Endothelial cell of umbilical vein (primary cell): Measurements from ENCODE around the gene SLC12A2. TPM values are rescaled to one million over a fixed set of nuclear protein-coding genes. Genes with fewer than 3 reads are reported as not detected.

Experiments used
- BruUV-seq: library from RNA; stranded (reverse); fragments of 400-500 nt; replicated peaks from 2 replicates; lab custom pipeline; 2021; lab: Mats Ljungman, UMichigan
- CTCF ChIA-PET: fragments of 300-600, 350-600 bp; sonication (Branson Sonifier 250); formaldehyde crosslinking; loops from one replicate; lab custom pipeline; 2021; ENCODE audit warnings: antibody characterized with exemption, inconsistent platforms; lab: Charles Lee
- POLR2A ChIA-PET: fragments of 300-600, 350-600 bp; sonication (Branson Sonifier 250); formaldehyde crosslinking; loops from one replicate; lab custom pipeline; 2021; ENCODE audit warnings: antibody characterized with exemption, inconsistent platforms; lab: Charles Lee
- DNase-seq: peaks from one replicate; pipeline ENCODE4 v3.0.0-alpha.2; 2011; ENCODE audit warnings: low read depth, low spot score
- FAIRE-seq: peaks from 2 replicates; lab custom pipeline; 2011; peaks lifted over from hg19 to GRCh38; lab: Jason Lieb, UNC
- H2AFZ ChIP-seq: 2 replicates; pipeline ENCODE4 v1.6.0; 2012; ENCODE audit warnings: low read depth, low read length, control low read depth, inconsistent platforms
- H3K27ac ChIP-seq: 2 replicates; pipeline ENCODE4 v1.5.1; 2011; ENCODE audit warnings: low read depth, mild to moderate bottlenecking, control low read depth, low read length, moderate library complexity; ENCODE audit not compliant: insufficient read depth
- H3K27me3 ChIP-seq, 2 experiments: 2 replicates each; pipeline versions ENCODE4 v1.6.0 to v1.6.1; 2011; ENCODE audit warnings: low read length in 2 of 2, mixed read lengths in 1 of 2; ENCODE audit not compliant: control insufficient read depth in 2 of 2, insufficient read depth in 2 of 2
- H3K36me3 ChIP-seq, 2 experiments: 2 replicates in 1 of 2; 3 replicates in 1 of 2; pipeline ENCODE4 v1.5.1; 2011; ENCODE audit warnings: low read length in 2 of 2, mild to moderate bottlenecking in 1 of 2, moderate library complexity in 1 of 2; ENCODE audit not compliant: control insufficient read depth in 2 of 2, insufficient read depth in 2 of 2; ENCODE audit errors: extremely low read depth in 1 of 2
- H3K4me1 ChIP-seq: 3 replicates; pipeline ENCODE4 v1.5.1; 2011; ENCODE audit warnings: mild to moderate bottlenecking, low read length; ENCODE audit not compliant: control insufficient read depth, insufficient read depth; ENCODE audit errors: extremely low read depth
- H3K4me2 ChIP-seq: 2 replicates; pipeline ENCODE4 v1.6.1; 2011; ENCODE audit warnings: low read length, control low read depth, mixed read lengths; ENCODE audit not compliant: insufficient read depth
- H3K4me3 ChIP-seq, 3 experiments: fragments of 200-600 bp in 1 of 3; sonication (generic), shearing (Covaris generic) in 1 of 3; replicated peaks in 1 of 3; 2 replicates each; pipeline ENCODE4 v1.5.1; 2011 to 2016; ENCODE audit warnings: control low read depth in 3 of 3, low read length in 3 of 3, mild to moderate bottlenecking in 2 of 3, inconsistent platforms in 1 of 3, low read depth in 1 of 3, moderate library complexity in 1 of 3; ENCODE audit not compliant: insufficient read depth in 1 of 3
- H3K79me2 ChIP-seq: 2 replicates; pipeline ENCODE4 v1.6.0; 2012; ENCODE audit warnings: low read length, inconsistent platforms; ENCODE audit not compliant: control insufficient read depth, insufficient read depth
- H3K9ac ChIP-seq: replicated peaks from 2 replicates; pipeline ENCODE3; 2011; ENCODE audit warnings: low read length, control low read depth; ENCODE audit not compliant: insufficient read depth; ENCODE audit errors: extremely low read depth
- H3K9me1 ChIP-seq: replicated peaks from 3 replicates; pipeline ENCODE4 v1.6.0; 2011; ENCODE audit warnings: mild to moderate bottlenecking, low read length; ENCODE audit not compliant: control insufficient read depth, insufficient read depth; ENCODE audit errors: extremely low read depth
- H3K9me3 ChIP-seq: replicated peaks from 2 replicates; pipeline ENCODE4 v1.5.1; 2012; ENCODE audit warnings: low read length, inconsistent platforms; ENCODE audit not compliant: control insufficient read depth, insufficient read depth
- H4K20me1 ChIP-seq: replicated peaks from 2 replicates; pipeline ENCODE3; 2011; ENCODE audit warnings: mild to moderate bottlenecking, low read length; ENCODE audit not compliant: control insufficient read depth, insufficient read depth; ENCODE audit errors: extremely low read depth
- CTCF ChIP-seq, 2 donors: IDR thresholded peaks; 1 replicate in 1 of 2; 2 replicates in 1 of 2; pipeline ENCODE4 v1.5.1; 2011; ENCODE audit warnings: low read length in 2 of 2, mild to moderate bottlenecking in 2 of 2, moderate library complexity in 2 of 2, control low read depth in 1 of 2, inconsistent platforms in 1 of 2, low read depth in 1 of 2; ENCODE audit not compliant: insufficient read depth in 1 of 2; ENCODE audit errors: extremely low read depth in 1 of 2
- EZH2 ChIP-seq: IDR thresholded peaks from 2 replicates; pipeline ENCODE4 v1.6.1; 2012; ENCODE audit warnings: borderline replicate concordance, low read depth, mild to moderate bottlenecking, moderate library complexity, low read length, inconsistent platforms; ENCODE audit not compliant: severe bottlenecking
- FOS ChIP-seq: IDR thresholded peaks from 2 replicates; pipeline ENCODE4 v1.6.1; 2011; ENCODE audit warnings: mild to moderate bottlenecking, low read length, moderate library complexity, borderline replicate concordance; ENCODE audit not compliant: insufficient read depth
- GATA2 ChIP-seq: IDR thresholded peaks from 2 replicates; pipeline ENCODE4 v1.7.0; 2011; ENCODE audit warnings: low read depth, mild to moderate bottlenecking, moderate library complexity, mixed read lengths, low read length; ENCODE audit not compliant: insufficient read length, insufficient read depth
- JUN ChIP-seq: IDR thresholded peaks from 2 replicates; pipeline ENCODE4 v1.6.1; 2011; ENCODE audit warnings: borderline replicate concordance, low read depth; ENCODE audit not compliant: insufficient read length, insufficient read depth
- MAX ChIP-seq: IDR thresholded peaks from 2 replicates; pipeline ENCODE4 v1.6.1; 2011; ENCODE audit not compliant: insufficient read depth, insufficient read length
- MYC ChIP-seq: IDR thresholded peaks from one replicate; pipeline ENCODE4 v1.6.1; 2011; ENCODE audit warnings: mild to moderate bottlenecking, low read depth, low read length
- POLR2A ChIP-seq: IDR thresholded peaks from 2 replicates; pipeline ENCODE4 v1.6.1; 2012; ENCODE audit warnings: low read depth, mild to moderate bottlenecking, control low read depth, low read length
- POLR2AphosphoS5 ChIP-seq: IDR thresholded peaks from 2 replicates; pipeline ENCODE4 v1.6.1; 2012; ENCODE audit warnings: low read depth, mild to moderate bottlenecking, control low read depth, low read length, moderate library complexity; ENCODE audit not compliant: insufficient read depth
- dilution Hi-C: fragments of 300-500 bp; cut with MboI; formaldehyde crosslinking; loops from one replicate; pipeline ENCODE4 v1.15.0; 2019; ENCODE audit warnings: low sequenced_read_pairs; ENCODE audit not compliant: extremely low pct_ligation_motif_present
- intact Hi-C: fragments of 100-400 bp; cut with micrococcal nuclease; formaldehyde crosslinking; loops from one replicate; pipeline ENCODE4 v1.10.0; 2022
- polyA plus RNA-seq, 4 experiments: library from polyadenylated mRNA; depleted of rRNA in 3 of 4; stranded (reverse) in 3 of 4; unstranded in 1 of 4; fragments of >200 nt; gene quantifications; 2 replicates each; pipeline versions ENCODE4 v1.2.1 to v1.2.3, GENCODE V29; 2011 to 2012; ENCODE audit warnings: missing spikeins in 1 of 4
- total RNA-seq: library from RNA; stranded (reverse); gene quantifications from 2 replicates; pipeline ENCODE4 v1.2.3, GENCODE V29; 2021

SLC12A2 gene
- total and polyA plus RNA-seq, 2 donors (not counting 3 experiments of a cell fraction or from before 2014, with no cell fraction given): 11.0 to 59.5 TPM

GRCh38 chr5:128199611-128200010, 116.0 kb downstream of the SLC12A2 start:
- peak overlapping the region; percentile 25 for H3K4me2 ChIP-seq
- TF ChIP-seq CTCF (IDR thresholded peaks at IDR 0.05; ENCODE audit: extremely low read depth in 1 of 2, insufficient read depth in 1 of 2, low read depth in 1 of 2, low read length in 2 of 2) (no peak), JUN (no peak), MYC (no peak), GATA2 (no peak), POLR2AphosphoS5 (no peak), EZH2 (no peak), MAX (no peak), POLR2A (no peak), FOS (no peak)
- dilution Hi-C loops (no loop called here), intact Hi-C loops (no loop called here)
- no peak for DNase-seq
- H3K27me3 ChIP-seq: no peaks in the 10 kb centered on the region
- no peak for FAIRE-seq
- H2AFZ ChIP-seq: no peak overlapping the region
- H3K36me3 ChIP-seq: no peaks in the 10 kb centered on the region
- no peaks in the 10 kb centered on the region for H3K9me3 ChIP-seq
- peaks cover 10% of the 10 kb centered on the region for H3K4me1 ChIP-seq
- ChIA-PET CTCF (interaction anchor here (0.6 to 6.1 kb wide), 10 partner anchors 38 to 707 kb away, joined by 3 to 79 read pairs (median 3); partner anchors contain the start of gene SLC12A2), POLR2A (no interaction called here)
- H4K20me1 ChIP-seq: no peaks in the 10 kb centered on the region
- H3K4me3 ChIP-seq: no peak overlapping the region
- peak overlapping the region; percentile 38 for H3K27ac ChIP-seq
- no peak overlapping the region for H3K9ac ChIP-seq
- H3K9me1 ChIP-seq: no peaks in the 10 kb centered on the region
- no peaks in the 10 kb centered on the region for H3K79me2 ChIP-seq
- BruUV-seq: no TSS peak
